PC-3 (cell line): Measurements from ENCODE around the gene CACTIN.

Source experiments
- EZH2 ChIP-seq: fragments of 300-600 bp; sonication (generic); IDR thresholded peaks from one replicate; pipeline ENCODE4 v1.6.1; 2017; ENCODE audit warnings: antibody characterized with exemption, mild to moderate bottlenecking, low read length; ENCODE audit not compliant: unreplicated experiment
- EZH2phosphoT487 ChIP-seq: fragments of 300-600 bp; sonication (generic); IDR thresholded peaks from 2 replicates; pipeline ENCODE4 v1.6.1; 2018; ENCODE audit warnings: mild to moderate bottlenecking, antibody characterized with exemption, low read length, borderline replicate concordance
- TF ChIP-seq, protein P1 (sequence below): fragments of 300-600 bp; sonication (generic); conservative IDR thresholded peaks from 2 replicates; pipeline ENCODE4 v1.5.1; 2017; ENCODE audit warnings: antibody characterized with exemption, low read depth, mild to moderate bottlenecking, low read length

DNA sequence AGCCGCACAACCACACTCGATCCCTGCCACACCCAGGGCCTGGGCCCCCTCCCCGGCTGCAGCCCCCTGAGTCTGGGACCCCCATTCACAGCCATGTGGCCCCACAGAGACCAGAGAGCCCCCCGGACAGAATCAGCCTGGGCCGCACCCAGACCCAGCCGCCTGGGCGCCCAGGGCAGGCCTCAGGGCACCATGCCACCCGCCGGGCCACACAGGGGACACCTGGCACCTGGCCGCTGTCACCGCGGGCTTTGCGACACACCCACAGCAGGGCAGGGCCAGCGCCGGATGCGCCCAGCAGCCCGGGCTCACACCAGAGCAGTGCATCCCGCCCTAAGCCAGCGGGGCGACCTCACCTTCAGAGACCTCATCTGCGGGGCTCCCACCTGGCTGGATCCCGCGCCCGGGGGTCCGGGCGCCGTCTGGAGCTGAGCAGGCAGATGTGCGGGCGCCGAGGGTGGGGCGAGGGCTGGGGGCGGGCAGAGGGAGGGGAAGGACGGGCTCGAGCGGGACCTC is 20.4 kb downstream of the CACTIN start:
- TF ChIP-seq, protein P1, sequence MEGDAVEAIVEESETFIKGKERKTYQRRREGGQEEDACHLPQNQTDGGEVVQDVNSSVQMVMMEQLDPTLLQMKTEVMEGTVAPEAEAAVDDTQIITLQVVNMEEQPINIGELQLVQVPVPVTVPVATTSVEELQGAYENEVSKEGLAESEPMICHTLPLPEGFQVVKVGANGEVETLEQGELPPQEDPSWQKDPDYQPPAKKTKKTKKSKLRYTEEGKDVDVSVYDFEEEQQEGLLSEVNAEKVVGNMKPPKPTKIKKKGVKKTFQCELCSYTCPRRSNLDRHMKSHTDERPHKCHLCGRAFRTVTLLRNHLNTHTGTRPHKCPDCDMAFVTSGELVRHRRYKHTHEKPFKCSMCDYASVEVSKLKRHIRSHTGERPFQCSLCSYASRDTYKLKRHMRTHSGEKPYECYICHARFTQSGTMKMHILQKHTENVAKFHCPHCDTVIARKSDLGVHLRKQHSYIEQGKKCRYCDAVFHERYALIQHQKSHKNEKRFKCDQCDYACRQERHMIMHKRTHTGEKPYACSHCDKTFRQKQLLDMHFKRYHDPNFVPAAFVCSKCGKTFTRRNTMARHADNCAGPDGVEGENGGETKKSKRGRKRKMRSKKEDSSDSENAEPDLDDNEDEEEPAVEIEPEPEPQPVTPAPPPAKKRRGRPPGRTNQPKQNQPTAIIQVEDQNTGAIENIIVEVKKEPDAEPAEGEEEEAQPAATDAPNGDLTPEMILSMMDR = no peak
- no peak for TF ChIP-seq EZH2
- no peak for TF ChIP-seq EZH2phosphoT487
